NCI-H1930 (cell line): ENCODE measurements around the gene PODN.

Experiments
- DNase-seq, 2 experiments: peaks; one replicate each; lab custom pipeline; 2025; lab: John Stamatoyannopoulos, UW

The PODN gene, protein sequence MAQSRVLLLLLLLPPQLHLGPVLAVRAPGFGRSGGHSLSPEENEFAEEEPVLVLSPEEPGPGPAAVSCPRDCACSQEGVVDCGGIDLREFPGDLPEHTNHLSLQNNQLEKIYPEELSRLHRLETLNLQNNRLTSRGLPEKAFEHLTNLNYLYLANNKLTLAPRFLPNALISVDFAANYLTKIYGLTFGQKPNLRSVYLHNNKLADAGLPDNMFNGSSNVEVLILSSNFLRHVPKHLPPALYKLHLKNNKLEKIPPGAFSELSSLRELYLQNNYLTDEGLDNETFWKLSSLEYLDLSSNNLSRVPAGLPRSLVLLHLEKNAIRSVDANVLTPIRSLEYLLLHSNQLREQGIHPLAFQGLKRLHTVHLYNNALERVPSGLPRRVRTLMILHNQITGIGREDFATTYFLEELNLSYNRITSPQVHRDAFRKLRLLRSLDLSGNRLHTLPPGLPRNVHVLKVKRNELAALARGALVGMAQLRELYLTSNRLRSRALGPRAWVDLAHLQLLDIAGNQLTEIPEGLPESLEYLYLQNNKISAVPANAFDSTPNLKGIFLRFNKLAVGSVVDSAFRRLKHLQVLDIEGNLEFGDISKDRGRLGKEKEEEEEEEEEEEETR

DNA sequence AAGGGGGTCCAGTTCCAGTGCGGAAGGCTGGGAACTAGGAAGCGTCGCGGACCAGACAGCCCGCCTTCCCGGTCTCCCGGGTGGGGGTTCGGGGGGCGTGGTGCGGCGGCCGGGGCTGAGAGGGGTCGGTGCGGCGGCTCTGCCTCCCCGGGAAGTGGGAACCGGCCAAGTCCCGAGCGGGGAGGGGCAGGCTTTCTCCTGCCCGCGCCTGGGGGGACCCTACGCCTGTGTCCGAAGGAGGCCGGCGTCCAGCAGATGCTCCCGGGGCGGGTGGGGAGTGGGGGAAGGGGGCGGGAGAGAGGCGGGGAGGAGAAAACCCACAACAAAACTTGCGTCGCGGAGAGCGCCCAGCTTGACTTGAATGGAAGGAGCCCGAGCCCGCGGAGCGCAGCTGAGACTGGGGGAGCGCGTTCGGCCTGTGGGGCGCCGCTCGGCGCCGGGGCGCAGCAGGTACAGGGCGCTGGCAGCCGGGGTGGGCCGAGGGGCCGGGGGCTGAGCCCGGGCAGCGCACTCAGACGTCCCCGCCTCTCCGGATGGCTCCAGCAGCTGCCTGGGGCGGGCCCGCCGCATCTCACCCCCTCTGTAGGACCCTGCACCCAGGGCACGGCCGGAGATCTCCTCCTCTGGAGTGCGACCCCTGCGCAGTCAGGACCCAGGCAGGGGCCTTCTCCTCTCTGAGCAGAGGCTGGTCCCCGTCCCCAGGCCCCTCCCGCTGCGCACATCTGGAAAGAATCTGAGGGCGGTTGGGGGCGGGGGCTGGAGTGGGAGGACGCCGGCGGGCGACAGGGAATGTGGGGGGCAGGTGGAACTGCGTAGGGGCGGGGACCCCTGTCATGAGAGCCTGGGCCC is at the start of gene PODN:
Gene PODN, plus strand, starts transcription at position 355 of the 849 bp plus-strand sequence. CDS start 7,643 bp downstream, outside the sequence.
- no peak for DNase-seq

DNA sequence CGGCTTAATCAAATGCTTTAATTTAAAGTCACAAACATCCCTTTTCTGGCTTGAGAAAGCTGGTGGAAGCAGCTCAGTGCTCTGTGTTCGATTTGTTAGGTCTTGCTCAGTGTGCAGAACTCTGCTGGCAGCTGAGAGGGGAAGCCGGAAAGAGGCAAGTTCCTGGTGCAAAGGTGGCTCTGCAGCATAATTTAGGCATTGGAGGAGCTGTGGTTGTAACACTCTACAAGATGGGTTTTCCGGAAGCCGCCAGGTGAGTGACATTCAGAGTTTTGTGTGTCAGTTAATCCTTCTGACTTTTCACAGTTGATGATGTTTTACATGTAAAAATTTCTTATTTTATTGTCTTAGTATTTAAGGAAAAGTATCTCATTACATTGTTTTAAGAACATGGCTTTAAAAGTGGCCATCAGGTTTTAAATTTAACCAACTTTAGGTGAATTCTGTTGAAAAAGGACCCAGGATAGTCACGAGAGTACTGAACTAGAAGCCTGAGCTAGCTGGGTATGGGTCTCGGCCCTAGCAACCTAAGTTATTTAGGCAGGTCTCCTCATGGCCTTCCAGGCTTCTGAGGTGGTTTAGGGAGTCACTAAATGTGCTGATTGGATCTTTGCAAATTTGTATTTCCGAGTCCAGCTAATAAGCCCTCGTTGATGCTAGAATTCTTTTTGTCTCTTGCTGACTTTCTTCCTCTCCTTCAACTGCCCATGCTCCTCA is 47.1 kb upstream of the PODN start:
- DNase-seq = peak; percentile 34 to 38

DNA sequence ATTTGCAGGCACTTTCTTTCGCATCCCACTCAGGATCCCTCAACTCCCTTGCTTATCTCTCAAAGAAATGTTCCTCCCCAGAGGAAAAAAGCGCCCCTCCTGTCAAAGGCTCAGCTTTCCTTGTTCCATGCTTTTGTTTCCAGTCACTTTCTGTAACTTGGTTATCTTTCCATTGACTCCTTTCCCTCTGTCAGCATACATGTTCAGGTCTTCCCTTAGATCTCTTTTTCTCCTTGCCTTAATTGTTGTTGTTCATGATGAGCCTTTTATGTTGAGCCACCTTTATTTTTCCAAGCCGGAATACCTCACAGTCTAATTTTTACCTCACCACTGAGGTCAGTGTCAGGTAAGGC is 46.5 kb upstream of the PODN start:
- no peak for DNase-seq

DNA sequence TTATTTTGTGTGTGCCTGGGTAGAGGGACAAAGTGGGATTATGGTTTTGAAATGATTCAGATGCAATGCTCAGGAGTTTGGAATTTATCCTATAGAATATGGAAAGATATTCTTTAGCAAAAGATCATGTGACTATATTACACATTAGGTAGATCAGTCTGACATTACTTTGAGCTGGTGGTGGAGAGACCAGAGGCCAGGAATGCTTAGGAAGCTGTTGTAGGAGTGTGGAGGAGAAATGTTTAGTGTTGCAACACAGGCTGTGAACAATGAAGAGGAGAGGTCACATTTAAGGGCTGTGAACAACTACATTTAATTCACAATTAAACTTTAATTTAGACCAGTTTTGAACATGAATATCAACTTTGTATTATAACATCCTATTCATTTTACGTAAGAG is 45.3 kb upstream of the PODN start:
- DNase-seq = no peak

DNA sequence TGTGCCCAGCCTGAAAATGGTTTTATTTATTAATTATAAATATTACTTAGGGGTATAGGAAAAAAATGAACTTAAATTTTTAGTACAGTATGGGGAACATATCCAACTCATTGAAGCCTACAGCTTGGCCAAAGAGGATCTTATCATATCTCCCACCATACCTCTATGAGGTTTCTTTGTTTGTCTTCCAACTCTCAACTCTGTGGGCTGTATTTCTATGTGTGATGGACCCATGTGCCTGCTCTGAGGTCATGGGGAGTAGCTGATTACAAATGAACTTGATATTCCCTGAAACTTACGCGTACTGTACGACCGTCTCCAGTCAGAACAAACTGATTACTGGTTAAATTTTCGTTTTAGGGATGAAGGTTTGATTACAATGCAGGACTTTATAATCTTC is 41.4 kb upstream of the PODN start:
- no peak for DNase-seq

DNA sequence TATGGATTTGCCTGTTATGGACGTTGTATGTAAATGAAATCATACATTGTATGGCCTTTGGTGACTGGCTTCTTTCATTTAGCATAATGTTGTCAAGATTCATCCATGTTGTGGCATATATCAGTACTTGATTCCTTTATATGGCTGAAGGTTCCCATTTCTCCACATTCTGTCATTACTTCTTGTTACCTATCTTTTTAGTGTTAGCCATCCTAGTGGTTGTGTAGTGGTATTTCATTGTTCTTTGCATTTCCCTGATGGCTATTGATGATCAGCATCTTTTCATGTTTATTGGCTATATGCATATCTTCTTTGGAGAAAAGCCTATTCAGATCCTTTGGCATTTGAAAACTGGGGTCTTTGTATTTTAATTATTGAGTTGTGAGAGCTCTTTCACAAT is 39.8 kb upstream of the PODN start:
- no peak for DNase-seq

DNA sequence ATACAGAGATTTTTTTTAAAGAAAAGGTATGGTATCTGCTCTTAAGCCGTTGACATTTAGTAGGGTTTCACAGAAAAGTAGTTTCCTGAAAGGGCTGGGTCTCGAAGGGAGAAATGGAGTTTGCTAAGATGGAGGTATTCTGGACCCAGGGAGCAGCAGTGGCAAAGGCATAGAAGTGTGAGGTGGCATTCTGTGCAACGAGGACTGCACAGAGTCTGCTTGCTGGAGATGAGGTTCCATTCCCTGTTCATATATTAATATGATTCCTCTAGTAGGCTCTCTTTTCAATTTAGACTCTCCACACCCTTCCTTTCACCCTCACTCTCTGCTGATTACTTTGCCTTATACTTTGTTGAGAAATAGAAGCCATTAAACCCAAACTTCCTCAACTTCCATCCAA is 38.5 kb upstream of the PODN start:
- no peak for DNase-seq

DNA sequence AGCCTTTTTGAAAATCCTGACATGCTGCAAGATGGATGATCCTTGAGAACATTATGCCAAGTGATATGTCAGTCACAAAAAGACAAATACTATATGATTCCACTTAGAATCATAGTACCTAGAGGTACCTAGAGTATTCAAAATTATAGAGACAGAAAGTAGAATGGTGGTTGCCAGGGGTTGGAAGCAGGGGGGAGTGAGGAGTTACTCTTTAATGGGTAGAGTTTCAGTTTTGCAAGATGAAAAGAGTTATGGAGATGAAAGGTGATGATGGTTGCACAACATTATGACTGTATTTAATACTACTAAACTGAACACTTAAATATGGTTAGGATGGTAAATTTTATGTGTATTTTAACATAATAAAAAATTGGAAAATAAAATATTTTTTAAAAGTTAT is 37.9 kb upstream of the PODN start:
- DNase-seq = no peak

DNA sequence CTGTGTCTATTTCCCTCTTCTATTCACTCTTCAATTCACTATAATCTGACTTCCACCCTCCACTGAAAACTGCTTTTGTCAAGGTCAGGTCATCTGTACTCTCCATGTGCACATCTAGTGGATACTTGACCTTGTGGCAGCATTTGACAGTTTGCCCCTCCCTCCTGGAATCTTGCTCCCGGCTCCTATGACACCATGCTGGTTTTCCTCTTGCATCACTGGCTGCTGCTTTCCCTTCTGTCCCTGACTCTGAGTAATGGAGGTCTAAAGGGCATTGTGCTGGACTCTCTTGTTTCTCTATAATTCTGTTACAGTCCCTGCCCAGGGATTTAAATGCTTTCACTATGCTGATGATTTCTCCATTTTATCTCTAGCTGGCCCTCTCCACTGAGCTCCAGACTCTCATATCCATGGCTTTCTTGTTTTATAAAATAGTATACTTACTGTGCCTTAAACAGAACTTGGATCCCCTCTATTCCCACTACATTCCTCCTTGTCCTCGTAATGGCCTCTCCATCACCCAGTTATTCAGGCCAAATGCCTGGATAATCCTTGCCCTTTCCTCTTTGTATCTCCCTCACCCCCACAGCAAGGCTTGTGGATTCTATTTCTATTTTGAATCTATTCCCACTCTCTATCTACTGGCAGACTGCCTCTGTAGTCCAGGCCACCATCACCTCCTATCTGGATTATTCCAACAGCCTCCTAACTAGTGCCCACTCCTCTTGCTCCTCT is 36.8 kb upstream of the PODN start:
- no peak for DNase-seq

DNA sequence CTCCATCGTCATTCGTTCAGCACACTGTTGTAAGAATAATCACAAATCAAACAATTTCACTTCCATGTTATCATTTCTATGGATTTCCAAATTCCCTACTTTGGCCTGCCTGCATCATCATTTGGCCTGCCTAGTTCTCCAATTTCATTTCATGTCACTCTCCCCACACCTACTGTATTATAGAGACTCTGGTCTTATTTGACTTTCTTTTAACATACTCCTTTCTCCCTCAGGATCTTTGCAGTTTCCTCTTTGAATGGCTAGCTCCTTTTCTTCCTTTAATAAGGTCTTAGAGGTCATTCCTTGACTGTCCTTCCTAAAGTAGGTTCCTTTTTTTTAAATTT is 36.3 kb upstream of the PODN start:
- no peak for DNase-seq

DNA sequence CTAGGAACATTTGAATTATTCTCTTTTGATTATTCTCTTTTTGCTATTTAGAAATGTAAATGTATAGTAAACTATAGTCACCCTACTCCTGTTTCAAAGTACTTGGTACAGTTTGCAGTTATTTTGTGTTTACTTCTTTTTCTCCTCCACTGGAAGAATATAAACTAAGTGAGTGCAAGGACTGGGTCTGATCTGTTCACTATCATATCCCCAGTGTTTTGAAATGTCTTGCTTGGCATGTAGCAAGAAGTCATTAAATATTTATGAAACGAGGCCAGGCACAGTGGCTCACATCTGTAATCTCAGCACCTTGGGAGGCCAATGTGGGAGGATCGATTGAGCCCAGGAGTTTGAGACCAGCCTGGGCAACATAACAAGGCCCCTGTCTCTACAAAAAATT is 35.8 kb upstream of the PODN start:
- no peak for DNase-seq

DNA sequence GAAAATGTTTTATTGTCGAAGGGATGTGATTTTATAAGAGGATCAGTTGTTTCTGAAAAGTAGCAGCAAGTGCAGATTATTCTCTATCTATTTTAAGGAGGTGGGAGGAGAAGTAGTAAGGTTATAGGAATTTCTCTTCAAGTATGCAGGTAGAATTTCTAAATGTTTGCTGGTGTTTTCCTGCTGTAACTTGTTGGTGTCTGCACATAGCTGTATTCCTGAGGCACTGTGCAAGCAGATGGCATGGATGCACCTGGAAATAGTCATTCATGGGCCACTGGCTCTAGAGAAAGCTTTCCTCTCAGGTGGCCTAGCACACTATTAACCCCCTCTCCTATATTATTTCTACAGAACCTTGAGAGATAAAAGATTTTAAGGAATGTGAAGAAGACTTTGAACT is 30.3 kb upstream of the PODN start:
- no peak for DNase-seq

DNA sequence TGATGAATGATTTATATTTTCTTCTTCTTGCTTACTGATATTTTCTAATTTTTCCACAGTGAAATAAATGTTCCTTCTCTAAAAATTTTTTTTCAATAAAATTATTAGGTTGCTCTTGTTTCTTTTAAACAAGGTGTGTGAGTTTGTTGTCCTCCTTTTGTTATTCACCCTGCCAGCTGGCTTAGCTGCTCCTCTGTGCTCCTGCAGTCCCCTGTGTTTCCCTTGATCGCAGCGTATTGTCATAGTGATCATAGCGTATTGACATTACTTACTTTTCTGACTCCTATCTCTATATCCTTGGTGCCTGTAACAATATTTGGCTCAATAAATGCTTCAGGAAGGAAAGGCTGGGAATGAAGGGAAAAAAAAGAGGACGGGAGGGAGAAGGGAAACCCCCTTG is 24.9 kb upstream of the PODN start:
- no peak for DNase-seq

DNA sequence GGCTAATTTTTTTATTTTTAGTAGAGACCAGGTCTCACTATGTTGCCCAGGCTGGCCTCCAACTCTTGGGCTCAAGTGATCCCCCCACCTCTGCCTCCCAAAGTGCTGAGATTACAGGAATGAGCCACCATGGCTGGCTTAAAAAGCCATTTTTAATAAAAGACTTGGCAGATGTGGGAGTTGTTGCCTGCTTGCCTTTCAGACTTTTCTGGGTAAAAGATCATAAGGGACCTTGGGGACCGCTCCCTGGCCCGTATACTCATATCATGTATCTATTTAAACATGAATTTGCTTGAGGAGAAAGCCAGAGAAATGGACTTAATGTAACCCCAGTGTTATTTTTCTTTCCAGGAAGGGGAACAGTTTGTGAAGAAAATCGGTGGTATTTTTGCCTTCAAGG is 23.4 kb upstream of the PODN start:
- no peak for DNase-seq

DNA sequence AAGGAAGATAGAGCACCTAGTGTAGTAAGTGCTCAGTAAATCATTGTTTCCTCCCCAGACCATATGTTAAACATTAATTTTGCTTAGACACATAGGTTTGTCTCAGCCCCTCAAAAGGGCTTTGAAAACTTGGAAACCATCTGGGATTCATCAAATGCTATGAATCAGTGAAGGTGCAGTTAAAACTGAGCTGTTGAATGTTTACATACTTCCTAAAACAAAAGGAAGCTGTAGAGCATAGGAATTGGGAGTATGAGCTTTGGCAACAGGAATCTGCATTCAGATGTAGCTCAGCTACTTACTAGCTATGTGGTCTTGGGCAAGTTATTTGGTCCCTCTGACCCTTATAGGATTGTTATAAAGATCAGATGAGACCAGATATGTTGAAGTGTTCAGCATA is 18.7 kb upstream of the PODN start:
- no peak for DNase-seq

DNA sequence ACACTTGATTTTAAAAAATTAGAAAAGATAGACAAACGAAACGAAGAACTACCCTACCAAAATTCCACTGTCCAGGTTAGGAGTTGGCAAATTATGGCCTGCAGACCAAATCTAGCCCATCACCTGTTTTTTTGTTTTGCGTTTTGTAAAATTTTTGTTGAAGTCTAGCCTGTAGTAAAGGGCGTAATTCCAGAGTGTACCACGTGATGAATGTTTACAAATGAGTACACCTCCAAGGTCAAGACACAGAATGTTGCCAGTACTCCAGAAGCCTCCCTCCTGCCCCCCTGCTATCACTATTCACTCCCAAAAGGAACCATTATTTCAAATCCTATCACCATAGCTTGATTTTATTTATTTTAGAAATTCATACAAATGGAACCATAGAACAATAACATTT is 17.1 kb upstream of the PODN start:
- DNase-seq = no peak

DNA sequence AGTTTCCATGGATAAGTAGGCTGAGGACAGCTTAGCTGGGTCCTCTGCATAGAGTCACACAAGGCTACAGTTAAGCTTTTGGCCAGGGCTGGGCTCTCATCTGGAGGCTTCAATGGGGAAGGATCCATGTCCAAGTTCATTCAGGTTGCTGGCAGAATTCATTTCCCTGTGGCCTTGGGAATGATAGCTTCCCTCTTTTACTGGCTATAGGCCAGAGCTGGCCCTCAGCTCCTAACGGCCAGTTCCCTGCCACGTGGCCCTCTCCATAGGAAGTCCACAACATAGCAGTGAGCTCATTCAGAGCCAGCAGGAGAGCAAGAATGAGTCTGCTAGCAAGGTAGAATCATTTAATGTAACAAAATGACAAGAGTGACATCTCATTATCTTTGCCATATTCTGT is 15.1 kb upstream of the PODN start:
- DNase-seq = no peak

DNA sequence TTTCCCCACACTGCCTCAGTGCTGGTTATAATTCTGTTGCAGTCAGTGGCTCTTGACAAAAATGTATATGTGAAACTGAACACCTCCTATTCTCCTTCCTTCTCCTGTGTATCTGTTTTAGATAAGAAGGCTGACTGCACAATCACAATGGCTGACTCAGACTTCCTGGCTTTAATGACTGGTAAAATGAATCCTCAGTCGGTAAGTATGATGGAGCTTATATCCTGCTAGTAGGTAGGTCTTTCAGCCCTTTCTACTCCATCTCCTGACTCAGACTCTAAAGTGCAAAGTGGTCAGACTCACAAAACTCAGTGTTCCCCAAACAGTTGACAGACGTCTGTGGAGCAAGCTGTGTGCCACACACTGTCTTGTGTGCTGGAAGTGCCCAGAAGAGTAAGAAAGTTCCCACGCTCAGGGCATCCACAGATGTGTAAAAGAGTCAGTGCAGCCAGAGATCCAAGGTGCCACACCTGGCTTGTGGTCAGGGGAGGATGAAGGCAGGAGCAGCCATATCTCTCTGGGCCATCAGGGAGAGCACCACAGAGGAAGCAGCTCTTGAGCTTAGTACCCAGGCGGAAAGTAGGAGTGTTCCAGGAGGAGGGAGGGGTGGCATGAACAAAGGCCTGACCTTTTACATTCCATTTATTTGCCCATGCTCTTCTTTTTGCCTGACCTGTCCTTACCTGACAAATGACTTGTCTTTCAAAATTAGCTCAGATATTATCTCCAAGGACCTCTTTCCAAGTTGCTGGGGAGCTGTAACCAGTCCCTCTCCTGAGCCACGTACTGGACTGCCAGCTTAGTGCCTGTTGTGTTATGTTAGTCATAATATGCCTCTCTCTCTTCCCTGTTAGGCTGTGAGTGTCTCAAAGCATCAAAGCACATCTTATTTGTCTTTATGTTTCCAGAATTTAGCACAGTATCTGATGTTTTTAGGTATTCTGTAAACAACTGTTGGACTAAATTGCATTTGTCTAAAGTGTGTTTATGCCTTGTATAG is 14.0 kb upstream of the PODN start:
- no peak for DNase-seq

DNA sequence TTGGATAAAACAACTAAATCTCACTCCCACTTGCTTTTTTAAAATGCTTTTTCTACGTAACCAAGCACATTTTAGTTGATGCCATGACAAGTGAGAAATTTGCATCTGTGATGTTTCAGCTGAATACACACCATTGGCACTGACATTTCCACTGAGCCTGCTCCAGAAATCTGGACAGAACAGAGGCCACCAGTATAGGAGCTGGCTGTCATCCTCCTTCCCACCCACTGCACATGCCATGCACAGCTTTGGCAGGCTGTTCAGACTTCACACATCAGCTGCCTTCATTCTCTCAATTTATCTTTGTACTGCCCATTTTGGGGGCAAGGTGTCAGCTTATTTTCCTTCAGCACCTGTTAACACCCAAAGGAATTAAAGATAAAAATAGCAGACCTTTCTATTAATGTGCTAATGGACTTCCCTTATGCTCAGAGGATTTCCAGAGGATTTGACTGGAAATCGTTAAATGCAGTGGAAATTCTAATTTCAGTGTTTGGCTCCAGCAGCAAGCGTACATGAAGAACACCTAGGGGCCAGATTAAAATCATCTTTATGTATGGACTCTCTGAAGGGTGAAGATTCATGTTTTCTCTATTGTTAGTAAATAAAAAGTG is 12.9 kb upstream of the PODN start:
- DNase-seq = no peak

DNA sequence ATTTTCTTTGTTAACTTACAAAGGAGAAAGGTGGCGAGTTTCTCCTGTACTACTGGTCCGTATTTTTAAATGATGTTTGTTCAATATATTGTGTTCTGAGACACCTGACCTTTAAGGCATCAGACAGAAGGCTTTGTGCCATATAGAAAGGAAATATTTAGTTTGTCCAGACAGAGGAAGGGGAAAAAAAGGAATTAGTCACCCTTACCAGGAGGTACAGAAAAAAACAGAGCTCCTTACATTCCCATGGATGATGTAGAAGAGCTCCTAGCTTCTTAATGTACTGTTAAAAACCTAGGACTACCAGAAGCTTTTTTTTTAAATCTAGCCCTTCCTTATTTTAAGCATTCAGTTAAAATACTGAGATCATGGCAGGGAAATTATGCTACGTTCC is 12.4 kb upstream of the PODN start:
- DNase-seq = no peak
